Left cardiac atrium (tissue), 4 donors: ENCODE data around the gene SMAD6. TPM values are rescaled to one million over a fixed set of nuclear protein-coding genes. Genes with fewer than 3 reads are reported as not detected.

Experiments
- ATAC-seq, 2 donors: fragments of 200-7000 bp; cut with Tn5 transposase; one replicate each; pipeline ENCODE4 v1.9.1; 2020; ENCODE audit warnings: mild to moderate bottlenecking in 2 of 2, moderate library complexity in 2 of 2
- DNase-seq: peaks from one replicate; pipeline ENCODE4 v3.0.0-alpha.2; 2020
- intact Hi-C, 2 donors: fragments of 100-400 bp; cut with DNase I; formaldehyde crosslinking; loops; one replicate each; pipeline versions ENCODE4 v1.14.1 to v1.15.1; 2022 to 2023
- total RNA-seq, 2 donors: library from RNA; stranded (reverse); fragmentation: NEBNext Ultra II Directional; extraction: Animal tissue kit (Norgen Biotek cat#: 25700); gene quantifications; one replicate each; pipeline ENCODE4 v1.2.1, GENCODE V29; 2021
- donor health status: DM: no; HTN: yes; CAD: no.
- donor health status: DM: no; HTN: yes; CAD: no; lungs with severe emphysema.
- donor health status: DM: yes; HTN: yes; CAD: no.
- donor health status: Dilated cardiomyopathy.

The SMAD6 gene
- total RNA-seq, 2 donors from 2014 or later: 13.5 to 51.5 TPM

DNA sequence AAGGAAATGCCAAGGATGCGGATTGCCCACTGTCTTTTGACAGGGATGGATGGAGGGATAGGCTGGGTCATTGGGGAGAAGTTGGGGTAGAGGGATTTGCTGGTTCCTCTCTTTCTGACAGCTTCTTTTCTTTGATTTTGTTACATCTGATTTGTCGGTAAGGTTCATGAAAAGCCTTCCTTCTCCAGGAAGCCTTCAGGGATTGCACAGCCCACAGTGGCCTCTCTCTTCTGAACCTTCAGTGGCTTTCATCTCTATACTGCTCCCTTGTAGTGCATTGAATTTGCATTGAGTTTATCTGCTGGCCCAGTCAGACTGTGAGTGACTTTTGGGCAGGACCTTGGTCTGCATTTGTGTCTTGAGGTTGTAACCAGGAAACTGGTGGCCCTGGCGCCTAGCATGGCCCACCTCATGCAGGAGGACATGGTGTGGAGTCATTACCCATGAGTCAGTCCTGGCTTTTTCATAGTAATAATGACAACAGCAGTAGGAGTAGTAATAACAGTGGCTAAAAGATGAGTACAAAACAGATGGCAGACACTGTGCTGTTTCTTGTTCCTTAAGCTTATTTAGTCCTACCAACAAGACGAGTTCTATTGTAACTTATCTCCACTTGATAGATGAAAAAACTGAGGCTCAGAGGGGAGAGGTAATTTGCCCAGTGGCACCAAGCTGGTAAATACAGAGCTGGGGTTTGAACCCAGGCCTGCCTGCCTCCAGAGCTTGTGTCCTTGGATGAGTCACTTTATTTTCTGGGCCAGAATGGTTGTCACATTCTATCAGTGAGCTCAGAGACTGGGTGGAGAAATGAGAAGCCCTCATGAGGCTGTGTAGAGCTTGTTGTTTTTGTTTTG, 28.4 kb downstream of the SMAD6 start:
- intact Hi-C loops: no loop called here

GRCh38 chr15:66733976-66734375, 31.9 kb downstream of the SMAD6 start:
- intact Hi-C loops: no loop called here
- peak; percentile 30 for DNase-seq

More for the DNA sequence above, 28.4 kb downstream of the SMAD6 start:
- peak; percentile 22 for DNase-seq
- peak in 1 of 2 donors; percentile 18 for ATAC-seq

DNA sequence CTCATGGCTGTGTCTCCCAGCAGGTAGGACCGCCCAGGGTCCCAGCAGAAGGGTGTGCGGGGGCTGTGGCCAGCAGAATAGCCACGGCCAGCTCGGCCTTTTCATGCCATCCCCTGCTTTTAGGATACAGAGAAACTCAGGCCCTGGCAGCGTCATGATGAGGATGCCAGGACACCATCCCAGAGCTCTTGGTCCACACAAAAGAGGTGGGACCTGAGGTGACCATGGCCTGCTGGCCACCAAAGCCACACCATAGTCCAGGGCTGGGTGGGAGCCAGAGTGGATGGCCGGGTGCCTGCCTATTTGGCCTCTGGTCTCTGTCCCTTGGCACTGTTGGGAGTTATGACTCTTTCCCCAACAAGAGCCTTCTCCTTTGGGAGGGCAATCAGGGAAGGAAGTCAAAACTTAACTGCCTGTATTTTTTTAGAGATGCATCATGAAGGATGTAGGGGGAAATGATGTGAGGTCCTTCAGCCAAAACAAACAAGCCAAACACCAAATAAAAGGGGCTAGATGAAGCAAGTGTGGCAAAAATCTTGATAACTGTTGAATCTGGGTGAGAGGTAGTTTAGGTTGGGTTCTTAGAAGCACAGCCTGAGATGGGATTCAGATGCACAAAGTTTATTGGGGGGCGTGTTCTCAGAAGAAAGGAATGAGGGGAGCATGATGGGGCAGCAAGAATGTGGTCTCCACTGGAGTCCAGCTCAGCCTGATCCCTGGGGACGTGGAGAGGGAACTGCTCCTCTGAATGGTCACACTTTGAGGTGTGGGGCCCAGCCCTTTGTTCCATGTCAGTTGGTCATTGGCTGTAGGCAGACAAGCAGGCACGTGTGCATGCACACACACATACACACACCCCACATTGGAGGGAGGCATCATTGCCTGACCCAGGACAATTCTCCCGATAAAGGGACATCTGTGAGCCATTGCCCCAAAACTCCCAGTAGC, 33.2 kb downstream of the SMAD6 start:
- peak; percentile 32 to 56 for ATAC-seq
- peak; percentile 37 for DNase-seq
- intact Hi-C loops: no loop called here

More at GRCh38 chr15:66733976-66734375, 31.9 kb downstream of the SMAD6 start:
- peak; percentile 37 to 69 for ATAC-seq

GRCh38 chr15:66735909-66736305, 33.9 kb downstream of the SMAD6 start:
- DNase-seq (peak; percentile 64), ATAC-seq (no peak)
- intact Hi-C loops: no loop called here

GRCh38 chr15:66737243-66738010, 35.4 kb downstream of the SMAD6 start:
- ATAC-seq (no peak), DNase-seq (peak; percentile 10)
- intact Hi-C loops: no loop called here

GRCh38 chr15:66738116-66738515, 36.1 kb downstream of the SMAD6 start:
- DNase-seq (peak; percentile 9), ATAC-seq (no peak)
- intact Hi-C loops: no loop called here

GRCh38 chr15:66738595-66738994, 36.6 kb downstream of the SMAD6 start:
- DNase-seq (peak; percentile 6), ATAC-seq (no peak)
- intact Hi-C loops: no loop called here

GRCh38 chr15:66739287-66739686, 37.3 kb downstream of the SMAD6 start:
- intact Hi-C loops: no loop called here
- ATAC-seq: no peak
- DNase-seq: peak; percentile 11

DNA sequence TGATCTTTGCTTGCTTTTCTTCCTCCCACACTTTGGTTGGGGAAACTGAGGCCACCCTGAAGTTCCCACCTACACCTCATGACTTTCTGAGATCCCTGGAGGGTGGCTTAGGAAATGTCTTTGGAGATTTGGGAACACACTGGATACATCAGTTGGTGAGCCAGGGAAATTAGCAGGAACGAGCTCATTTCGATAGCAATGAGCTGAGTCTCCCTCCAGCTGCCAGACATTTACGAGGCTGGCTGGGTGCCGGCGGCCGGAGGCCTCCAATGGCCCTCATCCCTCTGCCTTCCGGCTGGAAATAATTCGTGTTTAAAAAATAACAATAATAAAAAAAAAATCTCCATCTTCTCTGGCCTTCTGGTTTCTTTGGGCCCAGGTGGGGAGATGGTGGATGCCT, 38.8 kb downstream of the SMAD6 start:
- ATAC-seq (peak; percentile 33 to 62), DNase-seq (peak; percentile 59)
- intact Hi-C loops: no loop called here

DNA sequence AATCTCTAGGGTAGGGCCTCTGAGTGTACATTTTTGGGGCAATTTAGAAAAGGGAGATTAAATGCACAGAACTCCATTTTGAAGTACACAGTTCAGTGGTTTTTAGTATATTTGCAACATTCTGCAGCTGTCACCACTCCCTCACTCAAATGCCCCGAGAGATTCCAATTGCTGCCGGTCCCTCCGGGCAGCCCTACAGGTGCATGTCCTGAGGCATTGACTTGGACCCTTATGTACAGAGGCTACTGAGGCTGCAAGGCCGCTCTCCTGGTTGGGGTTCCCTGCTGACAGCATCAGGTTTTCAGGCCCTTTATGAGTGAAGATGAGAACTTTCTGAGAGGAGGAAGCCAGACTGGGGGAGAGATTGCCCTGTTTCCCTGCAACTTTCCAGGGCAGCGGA, 39.6 kb downstream of the SMAD6 start:
- no peak for ATAC-seq
- peak; percentile 13 for DNase-seq
- intact Hi-C loops: no loop called here

DNA sequence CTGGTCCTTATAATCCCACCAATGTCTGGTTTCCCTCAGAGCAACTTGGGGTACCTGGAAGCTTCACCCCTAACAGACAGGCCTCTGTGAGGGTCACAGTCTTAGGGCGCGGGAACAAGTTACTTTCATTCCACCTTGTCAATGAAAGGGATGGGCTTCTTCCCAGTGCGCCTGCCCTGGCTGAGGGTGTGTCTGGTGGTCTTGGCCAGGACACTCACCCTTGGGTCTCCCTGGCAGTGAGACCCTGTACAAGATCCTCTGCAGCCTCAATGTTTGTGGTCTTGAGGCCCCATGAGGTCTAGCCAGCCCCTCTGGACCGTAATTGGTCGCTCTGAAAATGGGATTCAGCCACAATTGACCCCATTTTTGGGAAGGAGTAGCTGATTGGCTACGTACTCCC, 40.2 kb downstream of the SMAD6 start:
- intact Hi-C loops: no loop called here
- DNase-seq (peak; percentile 10), ATAC-seq (no peak)

- intact Hi-C loops: no loop called here
- ATAC-seq (no peak), DNase-seq (no peak)
Measured at GRCh38 chr15:66743204-66743603, 41.2 kb downstream of the SMAD6 start.

DNA sequence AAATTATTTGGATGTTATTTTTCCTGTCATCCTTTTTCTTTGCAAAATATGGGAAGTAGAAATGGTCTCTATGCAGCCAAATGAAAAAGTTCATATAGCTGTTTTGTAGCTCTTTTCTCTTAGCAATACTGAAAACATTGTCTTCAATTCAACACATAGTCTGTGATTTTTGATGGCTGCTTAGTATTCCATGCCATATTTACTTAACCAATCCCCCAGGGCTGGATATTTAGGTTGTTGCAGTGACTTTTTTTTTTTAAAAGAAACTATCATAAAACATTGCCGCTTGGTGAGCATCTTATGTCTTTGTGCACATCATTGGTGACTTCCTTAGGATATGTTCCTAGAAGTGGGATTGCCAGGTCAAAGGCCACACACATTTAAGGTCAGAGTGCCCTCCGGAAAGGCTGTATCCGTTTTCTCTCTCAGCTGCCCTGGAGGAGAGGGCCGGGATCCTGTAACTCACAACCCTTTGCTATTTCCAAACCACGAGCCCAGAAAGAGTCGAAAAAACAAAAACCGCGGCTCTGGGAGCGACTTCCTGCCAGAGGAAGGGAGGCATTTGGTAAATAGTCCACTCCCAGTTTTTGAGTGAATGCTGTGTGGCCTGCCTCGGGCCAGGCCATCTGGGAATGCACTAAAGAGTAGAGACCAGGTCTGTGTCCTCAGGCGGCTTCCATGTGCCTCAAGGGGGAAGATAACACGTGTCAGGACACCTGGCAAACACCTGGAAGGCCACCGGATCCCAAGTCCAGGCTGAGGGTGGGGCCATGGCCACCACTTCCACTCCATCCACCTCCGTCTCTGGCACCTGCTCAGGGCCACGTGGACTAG, 41.9 kb downstream of the SMAD6 start:
- peak; percentile 31 for DNase-seq
- ATAC-seq: peak; percentile 21 to 33
- intact Hi-C loops: no loop called here

- no peak for ATAC-seq
- peak; percentile 13 for DNase-seq
- intact Hi-C loops: no loop called here
Measured at GRCh38 chr15:66744610-66745279, 42.7 kb downstream of the SMAD6 start.

DNA sequence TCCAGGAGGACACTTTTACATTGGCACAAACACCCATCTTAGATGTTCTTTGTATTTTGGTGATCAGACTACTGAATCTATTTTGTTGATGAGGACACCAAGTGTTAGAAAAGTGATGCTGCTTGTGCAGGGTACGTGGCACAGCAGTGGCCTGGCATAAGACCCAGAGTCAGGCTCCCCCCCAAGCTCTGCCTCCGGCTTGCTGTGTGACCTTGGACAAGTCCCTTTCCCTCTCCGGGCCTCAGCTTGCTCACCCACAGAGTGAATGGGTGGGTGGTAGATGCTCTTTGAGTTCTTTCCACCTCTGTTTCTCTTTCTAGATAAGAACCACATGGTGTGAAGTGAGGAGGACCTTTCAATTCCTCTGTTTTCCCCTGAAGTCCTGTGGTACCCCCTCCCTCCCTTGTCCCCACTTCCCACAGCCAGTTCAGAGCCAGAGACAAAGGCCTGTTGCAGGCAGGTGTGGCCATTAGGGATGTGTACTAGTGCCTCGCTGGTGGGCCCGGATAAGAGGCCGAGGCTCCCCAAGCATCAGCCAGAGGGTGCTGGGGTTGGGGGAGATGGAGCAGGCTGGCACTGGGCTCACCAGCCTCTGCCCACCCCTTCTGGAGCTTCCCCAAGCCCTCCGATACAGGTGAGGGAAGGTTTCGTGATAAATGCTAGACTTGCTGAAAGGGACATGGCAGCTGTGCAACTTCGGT, 43.6 kb downstream of the SMAD6 start:
- ATAC-seq: no peak
- intact Hi-C loops: no loop called here
- DNase-seq: peak; percentile 13

DNA sequence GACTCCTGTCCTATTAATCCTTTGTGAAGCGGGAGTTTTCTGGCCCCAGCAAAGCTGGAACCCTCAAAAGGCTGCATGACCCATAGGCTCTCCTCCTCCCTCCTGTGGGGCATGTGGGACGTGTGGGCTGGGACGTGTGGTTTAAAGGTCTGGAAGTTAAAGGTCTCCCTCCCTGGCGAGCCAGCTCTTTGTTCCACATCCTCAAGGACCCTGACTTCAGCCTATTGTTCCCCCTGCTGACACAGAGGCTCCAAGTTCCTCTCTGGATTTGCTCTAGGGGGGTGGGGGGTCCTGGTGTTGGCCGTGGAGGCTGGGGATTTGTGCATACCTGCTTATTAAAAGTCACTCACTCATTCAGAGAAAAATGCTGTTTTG, 44.2 kb downstream of the SMAD6 start:
- intact Hi-C loops: no loop called here
- DNase-seq (peak; percentile 28), ATAC-seq (peak in 1 of 2 donors; percentile 38)

DNA sequence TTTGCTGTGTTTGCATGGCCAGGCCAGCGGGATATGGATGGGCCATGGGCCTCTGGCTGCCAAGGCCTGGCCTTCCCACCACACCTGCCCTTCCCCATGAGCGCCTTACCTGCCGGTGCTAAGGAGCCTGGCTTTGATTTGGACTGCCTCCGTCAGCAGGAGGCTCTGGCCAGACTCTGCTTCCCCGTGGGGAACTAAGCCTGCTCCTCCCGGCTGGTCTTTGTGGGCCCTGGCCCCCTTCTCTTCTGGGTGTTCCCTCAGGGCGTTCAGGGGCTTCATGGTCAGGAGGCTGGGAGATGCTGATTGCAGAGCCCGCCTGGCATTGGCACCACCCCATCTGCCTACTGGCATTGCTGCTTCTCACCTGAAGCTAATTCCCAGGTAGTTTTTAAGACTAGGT, 45.2 kb downstream of the SMAD6 start:
- intact Hi-C loops: no loop called here
- DNase-seq: peak; percentile 13
- no peak for ATAC-seq
